Measurements from ENCODE around the gene SERPINE1.

GRCh38 chr7:101155303-101155702, 28.4 kb downstream of the SERPINE1 start:
- TF ChIP-seq CTCF (IDR thresholded peaks at IDR 0.05) (no peak), POLR2A (IDR thresholded peaks at IDR 0.05) (no peak)

All from lower leg skin (tissue), 3 donors.